ENCODE results near the gene RNF167. TPM values are rescaled to one million over a fixed set of nuclear protein-coding genes. Genes with fewer than 3 reads are reported as not detected.
A peak's percentile ranks its signal among the peaks of the same experiment; 100 is the strongest.

Gene RNF167
- total and polyA plus RNA-seq, 2 of the 4 experiments (the other 2 are of a cell fraction), result 13.1 to 79.5 TPM

GRCh38 chr17:4896332-4897197, 43.5 kb upstream of the RNF167 start:
- no peaks in the 10 kb centered on the region for H3K27me3 ChIP-seq (ENCODE audit: control insufficient read depth, insufficient read depth, low read length)
- H2BK120ac ChIP-seq (ENCODE audit: low read depth, low read length), result no peak overlapping the region
- no peak overlapping the region for H3K4me3 ChIP-seq (ENCODE audit: insufficient read depth, low read depth, low read length)
- no peak overlapping the region for H4K91ac ChIP-seq (ENCODE audit: insufficient read depth, low read depth, low read length)
- H4K5ac ChIP-seq (ENCODE audit: low read depth, low read length), result no peak overlapping the region
- POLR2A ChIA-PET (ENCODE audit: unreplicated experiment), result no interaction called here
- peaks cover 50% of the 10 kb centered on the region for H3K36me3 ChIP-seq (ENCODE audit: control insufficient read depth, insufficient read depth, low read length)
- CTCF ChIA-PET, result interaction anchor here (1.5 kb wide), 1 partner anchor 107 kb away, joined by 5 read pairs; no protein-coding TSS in a partner anchor
- no peak overlapping the region for H3K18ac ChIP-seq (ENCODE audit: low read depth, low read length)
- H3K9ac ChIP-seq (ENCODE audit: low read depth, low read length), result no peak overlapping the region
- H3K9me3 ChIP-seq (ENCODE audit: control insufficient read depth, insufficient read depth, low read length), result no peaks in the 10 kb centered on the region; the same call in 1 of the 2 replicates
- H3K4me1 ChIP-seq (ENCODE audit: control insufficient read depth, insufficient read depth, low read length), result no peaks in the 10 kb centered on the region
- no peak overlapping the region for H2BK20ac ChIP-seq (ENCODE audit: low read depth, low read length)
- H3K27ac ChIP-seq (ENCODE audit: insufficient read depth, low read length), result no peak overlapping the region
- no peak for DNase-seq
- ATAC-seq (ENCODE audit: low read depth), result no peak
- H3K4ac ChIP-seq (ENCODE audit: low read depth, low read length), result no peak overlapping the region
- intact Hi-C loops (cut with micrococcal nuclease) (no loop called here), dilution Hi-C loops (cut with HindIII; ENCODE audit: low sequenced_read_pairs, unreplicated experiment) (no loop called here), in situ Hi-C loops (cut with MboI; ENCODE audit: low sequenced_read_pairs) (no loop called here)
- H2AK5ac ChIP-seq (ENCODE audit: low read depth, low read length), result no peak overlapping the region
- TSS peak; percentile 82 for BruUV-seq (replicated peaks)
- no peaks in the 10 kb centered on the region for H3K9me1 ChIP-seq (ENCODE audit: insufficient read depth, low read length)
- H3K4me2 ChIP-seq (ENCODE audit: low read depth, low read length), result no peak overlapping the region
- H2AK9ac ChIP-seq (replicated peaks; ENCODE audit: low read depth, low read length, poor library complexity), result no peak overlapping the region
- H2AFZ ChIP-seq (replicated peaks; ENCODE audit: low read length, poor library complexity), result no peak overlapping the region
- no peak overlapping the region for H2BK15ac ChIP-seq (ENCODE audit: low read depth, low read length)
- H3K79me1 ChIP-seq (ENCODE audit: low read depth in 1 of 2, low read length in 2 of 2), result no peaks in the 10 kb centered on the region
- no peak overlapping the region for H3K56ac ChIP-seq (ENCODE audit: extremely low read depth, insufficient read depth, low read length)
- no peak overlapping the region for H3K14ac ChIP-seq (replicated peaks; ENCODE audit: low read depth, low read length)
- 93% methylated on average over 3 of the region's 27 CpGs; no CpG with 5 or more reads in 1 of the 2 experiments for WGBS, 2 experiments (ENCODE audit: extremely low coverage in 2 of 2, insufficient read length in 1 of 2)
- TF ChIP-seq NFE2L2 (IDR thresholded peaks at IDR 0.05; ENCODE audit: low read depth, low read length) (no peak), USF2 (IDR thresholded peaks at IDR 0.05; ENCODE audit: low read depth, low read length) (no peak), SMC3 (IDR thresholded peaks at IDR 0.05; ENCODE audit: low read depth, low read length) (no peak), RFX5 (IDR thresholded peaks at IDR 0.05; ENCODE audit: low read depth, low read length) (no peak), FOS (IDR thresholded peaks at IDR 0.05; ENCODE audit: low read depth, low read length) (no peak), RCOR1 (IDR thresholded peaks at IDR 0.05; ENCODE audit: insufficient replicate concordance, low read length) (no peak), MAZ (IDR thresholded peaks at IDR 0.05; ENCODE audit: borderline replicate concordance, low read depth, low read length) (no peak), CTCF (conservative IDR thresholded peaks at IDR 0.05; ENCODE audit: low read depth, low read length) (no peak), MAFK (IDR thresholded peaks at IDR 0.05; ENCODE audit: low read depth, low read length) (no peak), MXI1 (IDR thresholded peaks at IDR 0.05; ENCODE audit: borderline replicate concordance, low read depth, low read length) (no peak), CEBPB (IDR thresholded peaks at IDR 0.05; ENCODE audit: low read depth, low read length) (no peak)
- no peak overlapping the region for H4K8ac ChIP-seq (ENCODE audit: low read depth in 2 of 2, low read length in 2 of 2)
- H2BK5ac ChIP-seq (ENCODE audit: low read depth, low read length, poor library complexity, severe bottlenecking), result no peak overlapping the region
- no peak overlapping the region for H3K23ac ChIP-seq (ENCODE audit: low read depth, low read length)
- no peaks in the 10 kb centered on the region; the same call in 1 of the 2 replicates for H4K20me1 ChIP-seq (ENCODE audit: insufficient read depth, low read length)
